Measurements from ENCODE around the gene GUCD1. TPM values are rescaled to one million over a fixed set of nuclear protein-coding genes. Genes with fewer than 3 reads are reported as not detected.

GUCD1 gene
- total RNA-seq, 4 donors from 2014 or later, result 92.8 to 262 (median 144) TPM

- TF ChIP-seq CTCF (IDR thresholded peaks at IDR 0.05; ENCODE audit: low read depth), result no peak
Measured at GRCh38 chr22:24548812-24549211, 6.1 kb downstream of the GUCD1 start.

DNA sequence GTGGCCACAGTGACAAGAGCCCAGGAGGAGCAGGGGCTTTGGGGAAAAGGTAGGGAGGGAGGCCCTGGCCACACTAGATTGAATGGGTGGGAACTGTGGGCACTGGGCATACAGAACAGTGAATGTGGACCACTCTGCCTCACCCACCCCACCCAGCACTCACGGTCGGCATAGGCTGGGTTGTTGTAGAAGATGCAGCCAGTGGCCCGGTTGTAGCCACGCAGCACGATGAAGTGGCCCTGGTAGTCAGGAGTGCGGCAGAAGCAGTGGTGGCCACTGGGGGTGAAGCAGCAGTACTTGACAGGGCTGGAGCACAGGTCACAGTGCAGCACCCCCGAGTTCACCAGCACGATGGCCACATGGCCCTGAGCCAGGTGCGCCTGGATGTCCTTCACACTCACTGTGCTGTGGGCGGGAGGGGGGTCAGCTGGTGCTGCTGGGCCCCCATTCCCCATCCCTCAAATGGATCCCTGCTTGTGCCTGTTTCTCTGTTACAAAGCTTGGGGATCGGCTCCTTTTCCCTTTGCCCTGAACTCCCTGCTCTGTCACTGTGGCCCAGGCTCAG is 11.2 kb downstream of the GUCD1 start:
- TF ChIP-seq CTCF (IDR thresholded peaks at IDR 0.05; ENCODE audit: low read depth), result no peak

DNA sequence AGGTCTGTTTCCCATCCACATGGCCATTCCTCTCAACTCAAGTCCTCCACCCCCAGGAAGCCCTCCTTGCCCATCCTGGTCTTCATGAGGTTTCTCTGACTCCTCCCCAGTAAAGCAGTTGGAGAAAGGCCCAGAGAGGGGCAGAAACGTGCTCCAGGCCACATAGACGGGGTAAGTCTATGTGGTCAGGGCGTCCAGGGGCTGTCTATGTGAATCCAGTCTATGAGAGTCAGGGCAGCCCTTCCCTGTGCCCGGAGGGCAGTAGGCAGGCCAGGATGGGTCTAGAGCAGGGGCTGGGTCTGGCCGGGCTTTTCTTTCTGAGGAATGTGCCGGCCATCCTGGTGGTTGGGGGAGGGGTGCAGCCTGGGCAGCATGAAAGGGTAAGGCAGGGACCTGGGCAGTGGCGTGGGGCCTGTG is 11.7 kb downstream of the GUCD1 start:
- TF ChIP-seq CTCF (IDR thresholded peaks at IDR 0.05; ENCODE audit: low read depth), result no peak

- TF ChIP-seq CTCF (IDR thresholded peaks at IDR 0.05; ENCODE audit: low read depth), result no peak
Measured at GRCh38 chr22:24542641-24543040, 12.3 kb downstream of the GUCD1 start.

DNA sequence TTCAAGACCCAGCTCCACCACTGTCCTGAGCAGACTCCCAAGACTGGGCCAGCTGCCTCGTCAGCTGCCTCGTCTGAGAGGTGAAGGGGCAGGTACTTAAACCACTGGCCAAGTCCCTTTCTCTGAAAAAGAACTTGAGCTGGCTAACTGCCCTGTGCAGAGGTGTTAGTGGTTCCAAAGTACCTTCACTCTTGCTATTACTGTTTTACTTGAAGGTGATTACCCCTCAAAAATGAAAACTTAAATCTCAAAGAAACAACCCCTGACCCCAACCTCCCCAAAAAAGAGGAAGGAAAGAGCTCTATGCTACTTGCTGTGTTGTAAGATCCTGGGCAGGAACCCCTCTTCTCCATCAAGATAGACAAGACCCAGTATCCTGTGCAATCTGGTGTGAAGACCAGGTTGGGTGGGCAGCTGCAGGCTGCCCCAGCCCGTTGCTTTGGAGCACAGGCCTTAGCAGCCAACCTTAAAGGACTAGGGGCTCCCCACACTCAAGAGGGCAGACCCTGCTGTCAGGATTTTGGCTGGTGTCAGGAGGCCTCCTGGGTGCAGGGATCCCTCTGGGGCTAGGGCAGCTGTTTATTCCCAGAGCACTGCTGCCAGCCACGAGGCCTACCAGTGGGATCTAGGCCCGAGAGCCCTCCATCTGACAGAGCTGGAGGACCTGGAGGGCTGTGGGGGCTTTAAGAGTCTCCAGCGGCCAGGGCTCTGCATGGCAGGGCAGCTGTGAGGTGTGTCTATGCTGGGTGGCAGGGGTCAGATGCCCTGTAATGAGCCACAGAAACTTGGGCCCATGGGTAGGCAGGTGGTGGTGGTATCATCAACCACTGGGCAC is 13.0 kb downstream of the GUCD1 start:
- TF ChIP-seq CTCF (IDR thresholded peaks at IDR 0.05; ENCODE audit: low read depth), result no peak

DNA sequence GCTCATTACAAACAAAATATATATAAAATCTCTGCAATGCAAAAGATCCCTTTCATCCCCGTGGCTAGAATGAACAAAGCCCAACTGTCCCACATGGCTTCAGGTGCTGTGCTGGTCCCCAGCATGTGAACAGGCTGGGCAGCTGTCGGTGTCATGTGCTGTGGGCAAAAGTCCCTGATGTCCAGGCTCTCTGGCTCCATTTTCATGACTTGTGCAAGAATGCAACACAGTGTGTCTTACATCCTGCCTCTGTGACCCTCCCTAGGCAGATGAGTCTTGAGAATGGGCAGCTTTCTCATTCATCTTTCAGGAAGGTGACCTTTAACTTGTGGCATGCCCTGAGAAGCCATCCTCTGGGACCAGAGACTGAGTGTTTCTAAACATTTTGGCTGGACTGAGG is 14.5 kb downstream of the GUCD1 start:
- TF ChIP-seq CTCF (IDR thresholded peaks at IDR 0.05; ENCODE audit: low read depth), result no peak

- no peak for TF ChIP-seq CTCF (IDR thresholded peaks at IDR 0.05; ENCODE audit: low read depth)
Measured at GRCh38 chr22:24536089-24536488, 18.8 kb downstream of the GUCD1 start.
